ENCODE measurements around the gene LRRC51. TPM values are rescaled to one million over a fixed set of nuclear protein-coding genes. Genes with fewer than 3 reads are reported as not detected.
A peak's percentile ranks its signal among the peaks of the same experiment; 100 is the strongest.

LRRC51 gene
- total and polyA plus RNA-seq, 2 of the 4 experiments (the other 2 are of a cell fraction), result 5.3 to 5.6 TPM

- BruUV-seq (replicated peaks), result no TSS peak
- Histone ChIP-seq H3K14ac (replicated peaks; ENCODE audit: low read depth, low read length) (no peak within 1 kb of the TSS), H3K9me1 (ENCODE audit: insufficient read depth, low read length) (peaks cover 23% of the 10 kb centered on the region), H3K23ac (ENCODE audit: low read depth, low read length) (no peak within 1 kb of the TSS), H2BK20ac (ENCODE audit: low read depth, low read length) (no peak within 1 kb of the TSS), H3K27me3 (ENCODE audit: control insufficient read depth, insufficient read depth, low read length) (no peaks in the 10 kb centered on the region), H3K9ac (ENCODE audit: low read depth, low read length) (no peak within 1 kb of the TSS), H3K4ac (ENCODE audit: low read depth, low read length) (no peak within 1 kb of the TSS), H3K4me3 (ENCODE audit: insufficient read depth, low read depth, low read length) (no peak within 1 kb of the TSS), H3K4me2 (ENCODE audit: low read depth, low read length) (no peak within 1 kb of the TSS), H4K8ac (ENCODE audit: low read depth in 2 of 2, low read length in 2 of 2) (no peak within 1 kb of the TSS; a peak in 1 of 4 replicates), H3K79me1 (ENCODE audit: low read depth in 1 of 2, low read length in 2 of 2) (peaks cover 17 to 31% of the 10 kb centered on the region in 2 experiments), H4K5ac (ENCODE audit: low read depth, low read length) (no peak within 1 kb of the TSS), H2AK9ac (replicated peaks; ENCODE audit: low read depth, low read length, poor library complexity) (peak within 1 kb of the TSS; percentile 68), H2AFZ (replicated peaks; ENCODE audit: low read length, poor library complexity) (peak within 1 kb of the TSS; percentile 8), H3K56ac (ENCODE audit: extremely low read depth, insufficient read depth, low read length) (no peak within 1 kb of the TSS), H2BK15ac (ENCODE audit: low read depth, low read length) (no peak within 1 kb of the TSS), H4K20me1 (ENCODE audit: insufficient read depth, low read length) (no peaks in the 10 kb centered on the region; the same call in 1 of the 2 replicates), H2BK120ac (ENCODE audit: low read depth, low read length) (no peak within 1 kb of the TSS), H3K18ac (ENCODE audit: low read depth, low read length) (no peak within 1 kb of the TSS), H3K27ac (ENCODE audit: insufficient read depth, low read length) (no peak within 1 kb of the TSS), H2BK5ac (ENCODE audit: low read depth, low read length, poor library complexity, severe bottlenecking) (no peak within 1 kb of the TSS), H3K9me3 (ENCODE audit: control insufficient read depth, insufficient read depth, low read length) (no peaks in the 10 kb centered on the region), H3K36me3 (ENCODE audit: control insufficient read depth, insufficient read depth, low read length) (peaks cover 2% of the 10 kb centered on the region; the same call in 1 of the 2 replicates), H4K91ac (ENCODE audit: insufficient read depth, low read depth, low read length) (no peak within 1 kb of the TSS), H2AK5ac (ENCODE audit: low read depth, low read length) (peak within 1 kb of the TSS; percentile 5; the same call in 1 of the 2 replicates), H3K4me1 (ENCODE audit: control insufficient read depth, insufficient read depth, low read length) (peaks cover 8% of the 10 kb centered on the region)
- no peak for DNase-seq
- TF ChIP-seq BHLHE40 (IDR thresholded peaks at IDR 0.05; ENCODE audit: low read depth, low read length), result no peak
- no peak for TF ChIP-seq RFX5 (IDR thresholded peaks at IDR 0.05; ENCODE audit: low read depth, low read length)
- no peak for TF ChIP-seq POLR2A (IDR thresholded peaks at IDR 0.05; ENCODE audit: low read depth, low read length)
- TF ChIP-seq FOS (IDR thresholded peaks at IDR 0.05; ENCODE audit: low read depth, low read length), result no peak
- TF ChIP-seq CEBPB (IDR thresholded peaks at IDR 0.05; ENCODE audit: low read depth, low read length), result no peak
- TF ChIP-seq, protein P1, sequence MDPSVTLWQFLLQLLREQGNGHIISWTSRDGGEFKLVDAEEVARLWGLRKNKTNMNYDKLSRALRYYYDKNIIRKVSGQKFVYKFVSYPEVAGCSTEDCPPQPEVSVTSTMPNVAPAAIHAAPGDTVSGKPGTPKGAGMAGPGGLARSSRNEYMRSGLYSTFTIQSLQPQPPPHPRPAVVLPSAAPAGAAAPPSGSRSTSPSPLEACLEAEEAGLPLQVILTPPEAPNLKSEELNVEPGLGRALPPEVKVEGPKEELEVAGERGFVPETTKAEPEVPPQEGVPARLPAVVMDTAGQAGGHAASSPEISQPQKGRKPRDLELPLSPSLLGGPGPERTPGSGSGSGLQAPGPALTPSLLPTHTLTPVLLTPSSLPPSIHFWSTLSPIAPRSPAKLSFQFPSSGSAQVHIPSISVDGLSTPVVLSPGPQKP (IDR thresholded peaks at IDR 0.05; ENCODE audit: borderline replicate concordance, low read depth, low read length), result no peak
- no peak for TF ChIP-seq MAFK (IDR thresholded peaks at IDR 0.05; ENCODE audit: low read depth, low read length)
- no peak for TF ChIP-seq MXI1 (IDR thresholded peaks at IDR 0.05; ENCODE audit: borderline replicate concordance, low read depth, low read length)
- TF ChIP-seq CHD1 (IDR thresholded peaks at IDR 0.05; ENCODE audit: low read depth, low read length), result no peak
- no peak for TF ChIP-seq MAZ (IDR thresholded peaks at IDR 0.05; ENCODE audit: borderline replicate concordance, low read depth, low read length)
- in situ Hi-C loops (cut with MboI; ENCODE audit: low sequenced_read_pairs) (no loop called here), intact Hi-C loops (cut with micrococcal nuclease) (no loop called here), dilution Hi-C loops (cut with HindIII; ENCODE audit: low sequenced_read_pairs, unreplicated experiment) (no loop called here)
- ChIA-PET POLR2A (ENCODE audit: unreplicated experiment) (no interaction called here), CTCF (no interaction called here)
- no peak for ATAC-seq (ENCODE audit: low read depth)
- WGBS, 2 experiments (ENCODE audit: extremely low coverage in 2 of 2, insufficient read length in 1 of 2), result 99% methylated on average over 10 of the region's 14 CpGs; no CpG with 5 or more reads in 1 of the 2 experiments
Observed at GRCh38 chr11:72105888-72106287, 25.2 kb downstream of the LRRC51 start, which contains the start of gene TOMT. Gene TOMT, plus strand, starts transcription at chr11:72105924. Its CDS starts 28 bp downstream, at chr11:72105952.
